KMS-11 (cell line): ENCODE results near the gene RNFT2.

Experiments used
- H2AFZ ChIP-seq: fragments of 200-600 bp; sonication (generic); 2 replicates; pipeline ENCODE4 v1.6.1; 2016; ENCODE audit warnings: antibody characterized with exemption, mixed run types, low read depth
- H3K27ac ChIP-seq: fragments of 200-600 bp; sonication (generic); 2 replicates; pipeline ENCODE4 v1.6.1; 2016; ENCODE audit warnings: mild to moderate bottlenecking, mixed run types
- H3K27me3 ChIP-seq: fragments of 200-600 bp; sonication (generic); 2 replicates; pipeline ENCODE4 v1.6.1; 2017; ENCODE audit warnings: mild to moderate bottlenecking, low read depth, mixed run types, moderate library complexity; ENCODE audit not compliant: insufficient read depth
- H3K36me3 ChIP-seq: fragments of 200-600 bp; sonication (generic); 2 replicates; pipeline ENCODE4 v1.6.1; 2017; ENCODE audit warnings: mild to moderate bottlenecking, mixed run types; ENCODE audit not compliant: insufficient read depth
- H3K4me1 ChIP-seq: fragments of 200-600 bp; sonication (generic); 2 replicates; pipeline ENCODE4 v1.6.1; 2016; ENCODE audit warnings: mild to moderate bottlenecking, low read depth, mixed run types; ENCODE audit not compliant: poor library complexity, severe bottlenecking
- H3K4me2 ChIP-seq: fragments of 200-600 bp; sonication (generic); 2 replicates; pipeline ENCODE4 v1.7.0; 2016; ENCODE audit warnings: mild to moderate bottlenecking, mixed run types
- H3K4me3 ChIP-seq: fragments of 200-600 bp; sonication (generic); IDR thresholded peaks from 2 replicates; pipeline ENCODE4 v1.6.1; 2017; ENCODE audit warnings: low read depth, low read length, mixed read lengths; ENCODE audit not compliant: insufficient read depth
- H3K79me2 ChIP-seq: fragments of 200-600 bp; sonication (generic); 2 replicates; pipeline ENCODE4 v1.6.1; 2016; ENCODE audit warnings: low read depth, mixed run types; ENCODE audit not compliant: insufficient read depth
- H3K9ac ChIP-seq: fragments of 200-600 bp; sonication (generic); 2 replicates; pipeline ENCODE4 v1.6.1; 2016; ENCODE audit warnings: mild to moderate bottlenecking, mixed run types
- H4K20me1 ChIP-seq: fragments of 200-600 bp; sonication (generic); 2 replicates; pipeline ENCODE4 v1.6.1; 2016; ENCODE audit warnings: mild to moderate bottlenecking, mixed run types; ENCODE audit not compliant: insufficient read depth
- CTCF ChIP-seq: fragments of 200-600 bp; sonication (generic); conservative IDR thresholded peaks from 2 replicates; pipeline ENCODE4 v1.6.1; 2017; ENCODE audit warnings: low read depth, mild to moderate bottlenecking, antibody characterized with exemption, low read length, moderate library complexity, mixed read lengths

Gene RNFT2

GRCh38 chr12:116759783-116760621 lies 21.9 kb downstream of the RNFT2 start:
- Histone ChIP-seq H3K27ac (no peak overlapping the region), H3K4me3 (no peak overlapping the region), H4K20me1 (no peaks in the 10 kb centered on the region), H3K4me1 (no peaks in the 10 kb centered on the region), H3K79me2 (no peaks in the 10 kb centered on the region), H3K27me3 (no peaks in the 10 kb centered on the region), H3K36me3 (no peaks in the 10 kb centered on the region), H3K4me2 (no peak overlapping the region), H2AFZ (no peak overlapping the region), H3K9ac (no peak overlapping the region)
- no peak for TF ChIP-seq CTCF

GRCh38 chr12:116760622-116761020 lies 22.5 kb downstream of the RNFT2 start:
- H3K4me1 ChIP-seq = no peaks in the 10 kb centered on the region
- H3K36me3 ChIP-seq = no peaks in the 10 kb centered on the region
- no peak for TF ChIP-seq CTCF
- no peak overlapping the region for H3K27ac ChIP-seq
- H4K20me1 ChIP-seq = no peaks in the 10 kb centered on the region
- no peak overlapping the region for H3K4me2 ChIP-seq
- no peaks in the 10 kb centered on the region for H3K27me3 ChIP-seq
- no peaks in the 10 kb centered on the region for H3K79me2 ChIP-seq
- no peak overlapping the region for H3K9ac ChIP-seq
- no peak overlapping the region for H3K4me3 ChIP-seq
- H2AFZ ChIP-seq = no peak overlapping the region

GRCh38 chr12:116761499-116761898 lies 23.4 kb downstream of the RNFT2 start:
- Histone ChIP-seq H3K36me3 (no peaks in the 10 kb centered on the region), H3K4me3 (no peak overlapping the region), H3K4me2 (no peak overlapping the region), H2AFZ (no peak overlapping the region), H3K79me2 (no peaks in the 10 kb centered on the region), H3K9ac (no peak overlapping the region), H3K4me1 (no peaks in the 10 kb centered on the region), H3K27me3 (no peaks in the 10 kb centered on the region), H4K20me1 (no peaks in the 10 kb centered on the region), H3K27ac (no peak overlapping the region)
- no peak for TF ChIP-seq CTCF

GRCh38 chr12:116765271-116765670 lies 27.2 kb downstream of the RNFT2 start:
- Histone ChIP-seq H3K27me3 (no peaks in the 10 kb centered on the region), H3K36me3 (no peaks in the 10 kb centered on the region), H3K9ac (no peak overlapping the region), H4K20me1 (no peaks in the 10 kb centered on the region), H3K4me3 (no peak overlapping the region), H2AFZ (no peak overlapping the region), H3K79me2 (no peaks in the 10 kb centered on the region), H3K27ac (no peak overlapping the region), H3K4me2 (no peak overlapping the region), H3K4me1 (no peaks in the 10 kb centered on the region)
- TF ChIP-seq CTCF = no peak
